Esophagus squamous epithelium (tissue), 4 donors: ENCODE data around the gene RAPGEF1.

ENCODE experiments used
- POLR2A ChIP-seq, 4 donors: fragments of 450-650 bp; IDR thresholded peaks; one replicate each; pipeline ENCODE4 v1.6.1; 2017; ENCODE audit warnings: antibody characterized with exemption in 4 of 4, mild to moderate bottlenecking in 4 of 4, moderate library complexity in 3 of 4
- TF ChIP-seq, protein P1 (sequence below), 6 experiments: fragments of 450-650 bp in 4 of 6; fragments of 200-600 bp in 2 of 6; sonication (generic) in 2 of 6; IDR thresholded peaks; one replicate each; pipeline ENCODE4 v1.5.1; 2016 to 2019; ENCODE audit warnings: antibody characterized with exemption in 6 of 6, mild to moderate bottlenecking in 4 of 6, moderate library complexity in 4 of 6

- TF ChIP-seq, protein P1, sequence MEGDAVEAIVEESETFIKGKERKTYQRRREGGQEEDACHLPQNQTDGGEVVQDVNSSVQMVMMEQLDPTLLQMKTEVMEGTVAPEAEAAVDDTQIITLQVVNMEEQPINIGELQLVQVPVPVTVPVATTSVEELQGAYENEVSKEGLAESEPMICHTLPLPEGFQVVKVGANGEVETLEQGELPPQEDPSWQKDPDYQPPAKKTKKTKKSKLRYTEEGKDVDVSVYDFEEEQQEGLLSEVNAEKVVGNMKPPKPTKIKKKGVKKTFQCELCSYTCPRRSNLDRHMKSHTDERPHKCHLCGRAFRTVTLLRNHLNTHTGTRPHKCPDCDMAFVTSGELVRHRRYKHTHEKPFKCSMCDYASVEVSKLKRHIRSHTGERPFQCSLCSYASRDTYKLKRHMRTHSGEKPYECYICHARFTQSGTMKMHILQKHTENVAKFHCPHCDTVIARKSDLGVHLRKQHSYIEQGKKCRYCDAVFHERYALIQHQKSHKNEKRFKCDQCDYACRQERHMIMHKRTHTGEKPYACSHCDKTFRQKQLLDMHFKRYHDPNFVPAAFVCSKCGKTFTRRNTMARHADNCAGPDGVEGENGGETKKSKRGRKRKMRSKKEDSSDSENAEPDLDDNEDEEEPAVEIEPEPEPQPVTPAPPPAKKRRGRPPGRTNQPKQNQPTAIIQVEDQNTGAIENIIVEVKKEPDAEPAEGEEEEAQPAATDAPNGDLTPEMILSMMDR (IDR thresholded peaks at IDR 0.05): no peak
- no peak for TF ChIP-seq POLR2A (IDR thresholded peaks at IDR 0.05)
Measured at GRCh38 chr9:131603711-131604439, 136.0 kb downstream of the RAPGEF1 start.
